ENCODE results near the gene RAB11FIP3. TPM values are rescaled to one million over a fixed set of nuclear protein-coding genes. Genes with fewer than 3 reads are reported as not detected.

Gene RAB11FIP3
- total and polyA plus RNA-seq, 9 of the 15 experiments (the other 6 are each of a cell fraction or from before 2014, with no cell fraction given) = 0.46 to 13.1 (median 4.3) TPM

- intact Hi-C loops (cut with micrococcal nuclease) (no loop called here), in situ Hi-C loops (cut with MboI) (no loop called here)
- no peaks in the 10 kb centered on the region for H3K9me1 ChIP-seq (ENCODE audit: control insufficient read depth, insufficient read depth, low read length)
- peak overlapping the region in 1 of 2 experiments; percentile 74; a peak in 1 of 4 replicates for H3K9ac ChIP-seq (ENCODE audit: insufficient read depth in 1 of 2, low read depth in 2 of 2, low read length in 2 of 2)
- BruUV-seq (replicated peaks) = no TSS peak
- H4K20me1 ChIP-seq (replicated peaks; ENCODE audit: control insufficient read depth, insufficient read depth, low read length) = no peaks in the 10 kb centered on the region
- H3K9me3 ChIP-seq (replicated peaks; ENCODE audit: control insufficient read depth, insufficient read depth, low read depth, low read length) = no peaks in the 10 kb centered on the region; the same call in 1 of the 2 replicates
- H3K36me3 ChIP-seq (ENCODE audit: control insufficient read depth, insufficient read depth, low read length) = no peaks in the 10 kb centered on the region
- 0 out of 3 replicates have a peak overlapping the region, but pooled peaks have one; percentile 47 for H3K27ac ChIP-seq (ENCODE audit: extremely low read depth, low read depth, low read length)
- peaks cover 13 to 67% of the 10 kb centered on the region in 2 experiments for H3K4me1 ChIP-seq (replicated peaks in 1 of 2; ENCODE audit: control insufficient read depth in 2 of 2, insufficient read depth in 2 of 2, low read length in 2 of 2)
- peak in 1 of 4 experiments; percentile 57 for DNase-seq (ENCODE audit: extremely low read depth in 1 of 4, low spot score in 3 of 4)
- peaks cover 5% of the 10 kb centered on the region; the same call in 2 of the 3 replicates for H3K79me2 ChIP-seq (ENCODE audit: control insufficient read depth, insufficient read depth, low read length)
- POLR2A ChIA-PET = interaction anchor here (0.5 to 1.3 kb wide), 4 partner anchors 10 to 330 kb away, joined by 3 read pairs; partner anchors contain the start of gene METTL26
- no peak overlapping the region for H3K4me3 ChIP-seq
- H2AFZ ChIP-seq (ENCODE audit: low read depth, low read length) = 0 out of 2 replicates have a peak overlapping the region, but pooled peaks have one; percentile 27
- no peaks in the 10 kb centered on the region for H3K27me3 ChIP-seq (ENCODE audit: control insufficient read depth in 2 of 2, insufficient read depth in 2 of 2, low read length in 2 of 2)
- peak; percentile 79 for FAIRE-seq
- peak overlapping the region; percentile 3; the same call in 1 of the 2 replicates for H3K4me2 ChIP-seq (ENCODE audit: insufficient read depth, low read length)
- 60% methylated on average over 19 of the region's 19 CpGs for WGBS (ENCODE audit: insufficient coverage, low coverage, missing lambda C conversion rate)
- CTCF ChIA-PET (ENCODE audit: low intra/inter-chr PET ratio) = no interaction called here
- ATAC-seq = no peak
- no peak for TF ChIP-seq ZNF143 (CRISPR knock-in tag; IDR thresholded peaks at IDR 0.05)
- no peak for TF ChIP-seq ZNF655 (CRISPR knock-in tag; IDR thresholded peaks at IDR 0.05)
- no peak for TF ChIP-seq ZNF146 (CRISPR knock-in tag; IDR thresholded peaks at IDR 0.05; ENCODE audit: unreplicated experiment)
- no peak for TF ChIP-seq RBM22 (IDR thresholded peaks at IDR 0.05; ENCODE audit: low read depth, low read length, poor library complexity, severe bottlenecking)
- no peak for TF ChIP-seq TAF7 (tag; IDR thresholded peaks at IDR 0.05)
- peak; percentile 62; the same call in 1 of the 2 replicates for TF ChIP-seq ZNF644 (tag; IDR thresholded peaks at IDR 0.05; ENCODE audit: low read depth)
- TF ChIP-seq ZNF124 (CRISPR knock-in tag; IDR thresholded peaks at IDR 0.05) = no peak
- TF ChIP-seq NEUROD1 (IDR thresholded peaks at IDR 0.05; ENCODE audit: borderline replicate concordance, low read depth, low read length, partially characterized antibody) = no peak
- TF ChIP-seq ILK (tag; IDR thresholded peaks at IDR 0.05; ENCODE audit: borderline replicate concordance, low read depth) = no peak
- peak; percentile 94 for TF ChIP-seq ZNF384 (IDR thresholded peaks at IDR 0.05; ENCODE audit: low read depth, low read length)
- no peak for TF ChIP-seq E4F1 (CRISPR knock-in tag; IDR thresholded peaks at IDR 0.05; ENCODE audit: borderline replicate concordance)
Observed at GRCh38 chr16:386641-387156, 38.8 kb upstream of the RAB11FIP3 start.

All from K562 (cell line).